ENCODE results near the gene OR10G8.
"Not testable (repeated sequence)": the region's sequence is repeated elsewhere in the genome, so short reads cannot be mapped to it uniquely, and the experiment has no call there.

The OR10G8 gene

GRCh38 chr11:124026498-124026897, at the start of gene OR10G8:
TSS of gene OR10G8 (plus strand) at chr11:124026798. CDS start at chr11:124029623, 2,825 bp downstream.
- DNase-seq (ENCODE audit: extremely low read depth, low read depth): no peak
- H3K4me3 ChIP-seq (replicated peaks; ENCODE audit: low read depth, low read length): no peak within 1 kb of the TSS
- TF ChIP-seq, protein P1, sequence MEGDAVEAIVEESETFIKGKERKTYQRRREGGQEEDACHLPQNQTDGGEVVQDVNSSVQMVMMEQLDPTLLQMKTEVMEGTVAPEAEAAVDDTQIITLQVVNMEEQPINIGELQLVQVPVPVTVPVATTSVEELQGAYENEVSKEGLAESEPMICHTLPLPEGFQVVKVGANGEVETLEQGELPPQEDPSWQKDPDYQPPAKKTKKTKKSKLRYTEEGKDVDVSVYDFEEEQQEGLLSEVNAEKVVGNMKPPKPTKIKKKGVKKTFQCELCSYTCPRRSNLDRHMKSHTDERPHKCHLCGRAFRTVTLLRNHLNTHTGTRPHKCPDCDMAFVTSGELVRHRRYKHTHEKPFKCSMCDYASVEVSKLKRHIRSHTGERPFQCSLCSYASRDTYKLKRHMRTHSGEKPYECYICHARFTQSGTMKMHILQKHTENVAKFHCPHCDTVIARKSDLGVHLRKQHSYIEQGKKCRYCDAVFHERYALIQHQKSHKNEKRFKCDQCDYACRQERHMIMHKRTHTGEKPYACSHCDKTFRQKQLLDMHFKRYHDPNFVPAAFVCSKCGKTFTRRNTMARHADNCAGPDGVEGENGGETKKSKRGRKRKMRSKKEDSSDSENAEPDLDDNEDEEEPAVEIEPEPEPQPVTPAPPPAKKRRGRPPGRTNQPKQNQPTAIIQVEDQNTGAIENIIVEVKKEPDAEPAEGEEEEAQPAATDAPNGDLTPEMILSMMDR (IDR thresholded peaks at IDR 0.05; ENCODE audit: low read depth, low read length, missing control alignments): no peak

- DNase-seq (ENCODE audit: extremely low read depth, low read depth): no peak
- TF ChIP-seq, protein P1 (IDR thresholded peaks at IDR 0.05; ENCODE audit: low read depth, low read length, missing control alignments): no peak
- H3K4me3 ChIP-seq (replicated peaks; ENCODE audit: low read depth, low read length): no peak within 1 kb of the TSS
These were observed 48.8 kb upstream of the OR10G8 start, which contains the start of gene OR10S1 for GRCh38 chr11:123977731-123978347. TSS of gene OR10S1 (minus strand) at chr11:123977781. CDS start at chr11:123977664, 117 bp downstream.

GRCh38 chr11:123979311-123979710, 47.3 kb upstream of the OR10G8 start:
- no peak overlapping the region for H3K4me3 ChIP-seq (replicated peaks; ENCODE audit: low read depth, low read length)
- no peak for DNase-seq (ENCODE audit: extremely low read depth, low read depth)
- TF ChIP-seq, protein P1 (IDR thresholded peaks at IDR 0.05; ENCODE audit: low read depth, low read length, missing control alignments): no peak

DNA sequence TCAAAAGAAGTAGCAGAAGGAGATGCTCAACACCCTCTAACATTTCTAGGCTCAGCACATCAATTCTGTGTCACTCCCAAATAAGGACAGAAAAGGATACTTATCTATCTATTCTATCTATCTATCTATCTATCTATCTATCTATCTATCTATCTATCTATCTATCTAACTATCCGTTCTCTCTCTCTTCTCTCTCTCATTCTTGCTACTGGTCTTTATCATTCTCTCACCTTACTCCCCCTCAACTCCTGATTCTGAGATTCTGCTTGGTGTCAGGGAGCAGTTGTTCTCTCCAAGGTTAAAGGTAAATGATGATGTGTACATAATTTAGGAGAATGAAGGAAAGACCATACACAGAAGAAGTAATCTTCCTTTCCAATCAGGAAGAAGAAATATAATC, 31.5 kb upstream of the OR10G8 start, which contains the start of gene OR10G6:
Gene OR10G6, minus strand, starts transcription at position 43 of the 400 bp plus-strand sequence. Its CDS starts 0 bp downstream, at position 43.
- TF ChIP-seq, protein P1 (IDR thresholded peaks at IDR 0.05; ENCODE audit: low read depth, low read length, missing control alignments): no peak
- no peak within 1 kb of the TSS for H3K4me3 ChIP-seq (replicated peaks; ENCODE audit: low read depth, low read length)
- no peak for DNase-seq (ENCODE audit: extremely low read depth, low read depth)

DNA sequence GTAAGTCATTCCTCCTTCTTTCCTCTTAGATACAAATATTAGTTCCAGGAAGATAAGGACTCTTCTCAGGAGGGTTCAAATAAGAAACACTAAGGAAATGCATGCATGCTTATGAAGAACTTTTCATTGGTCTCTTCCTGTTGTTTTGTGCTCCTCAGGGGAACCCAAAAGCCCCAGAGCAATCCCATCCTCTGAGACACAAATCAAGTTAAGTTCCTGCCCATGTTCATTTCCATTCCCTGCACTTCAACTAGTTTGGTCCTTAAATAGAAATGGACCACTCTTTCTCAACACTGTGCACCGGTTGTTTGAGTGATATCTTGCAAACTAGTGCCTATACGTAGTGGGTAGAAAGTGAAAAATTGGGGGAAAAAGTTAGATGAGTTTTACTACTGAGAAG, 13.9 kb upstream of the OR10G8 start, which contains the start of gene OR10G4:
Gene OR10G4, plus strand, starts transcription at position 301 of the 400 bp plus-strand sequence. CDS start 2,578 bp downstream, outside the sequence.
- TF ChIP-seq, protein P1 (IDR thresholded peaks at IDR 0.05; ENCODE audit: low read depth, low read length, missing control alignments): no peak
- no peak within 1 kb of the TSS for H3K4me3 ChIP-seq (replicated peaks; ENCODE audit: low read depth, low read length)
- DNase-seq (ENCODE audit: extremely low read depth, low read depth): no peak

DNA sequence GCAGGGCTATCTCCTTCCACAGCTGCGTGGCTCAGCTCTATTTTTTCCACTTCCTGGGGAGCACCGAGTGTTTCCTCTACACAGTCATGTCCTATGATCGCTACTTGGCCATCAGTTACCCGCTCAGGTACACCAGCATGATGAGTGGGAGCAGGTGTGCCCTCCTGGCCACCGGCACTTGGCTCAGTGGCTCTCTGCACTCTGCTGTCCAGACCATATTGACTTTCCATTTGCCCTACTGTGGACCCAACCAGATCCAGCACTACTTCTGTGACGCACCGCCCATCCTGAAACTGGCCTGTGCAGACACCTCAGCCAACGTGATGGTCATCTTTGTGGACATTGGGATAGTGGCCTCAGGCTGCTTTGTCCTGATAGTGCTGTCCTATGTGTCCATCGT, 10.8 kb upstream of the OR10G8 start:
- DNase-seq (ENCODE audit: extremely low read depth, low read depth); H3K4me3 ChIP-seq (replicated peaks; ENCODE audit: low read depth, low read length): not testable (repeated sequence)

DNA sequence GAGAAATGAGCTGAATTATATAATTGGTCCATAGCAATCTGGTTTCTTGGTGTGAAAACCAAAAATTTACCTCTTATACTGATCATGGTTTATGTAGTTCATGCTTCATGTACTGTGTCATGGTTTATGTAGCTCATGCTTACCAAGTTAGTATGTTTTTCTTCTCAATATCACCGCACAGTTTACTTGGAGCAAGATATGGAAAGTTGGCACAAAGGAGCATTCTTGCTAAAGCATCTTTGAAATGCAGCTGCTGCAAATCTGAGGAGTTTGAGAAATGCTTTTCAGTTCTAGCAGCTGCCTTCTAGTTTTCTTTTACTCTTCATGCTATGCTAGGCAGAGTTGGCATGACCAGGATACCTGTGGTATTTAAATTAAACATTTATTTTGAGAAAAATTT, 10.1 kb downstream of the OR10G8 start:
- no peak overlapping the region for H3K4me3 ChIP-seq (replicated peaks; ENCODE audit: low read depth, low read length)
- no peak for DNase-seq (ENCODE audit: extremely low read depth, low read depth)
- TF ChIP-seq, protein P1 (IDR thresholded peaks at IDR 0.05; ENCODE audit: low read depth, low read length, missing control alignments): no peak

Data from HFF-Myc (cell line).